NCI-H69 (cell line): ENCODE measurements around the gene LCN6.
A peak's percentile ranks its signal among the peaks of the same experiment; 100 is the strongest.
"Not testable (repeated sequence)": the region's sequence is repeated elsewhere in the genome, so short reads cannot be mapped to it uniquely, and the experiment has no call there.

Experiments
- DNase-seq: peaks from one replicate; lab custom pipeline; 2025; lab: John Stamatoyannopoulos, UW

The LCN6 gene

DNA sequence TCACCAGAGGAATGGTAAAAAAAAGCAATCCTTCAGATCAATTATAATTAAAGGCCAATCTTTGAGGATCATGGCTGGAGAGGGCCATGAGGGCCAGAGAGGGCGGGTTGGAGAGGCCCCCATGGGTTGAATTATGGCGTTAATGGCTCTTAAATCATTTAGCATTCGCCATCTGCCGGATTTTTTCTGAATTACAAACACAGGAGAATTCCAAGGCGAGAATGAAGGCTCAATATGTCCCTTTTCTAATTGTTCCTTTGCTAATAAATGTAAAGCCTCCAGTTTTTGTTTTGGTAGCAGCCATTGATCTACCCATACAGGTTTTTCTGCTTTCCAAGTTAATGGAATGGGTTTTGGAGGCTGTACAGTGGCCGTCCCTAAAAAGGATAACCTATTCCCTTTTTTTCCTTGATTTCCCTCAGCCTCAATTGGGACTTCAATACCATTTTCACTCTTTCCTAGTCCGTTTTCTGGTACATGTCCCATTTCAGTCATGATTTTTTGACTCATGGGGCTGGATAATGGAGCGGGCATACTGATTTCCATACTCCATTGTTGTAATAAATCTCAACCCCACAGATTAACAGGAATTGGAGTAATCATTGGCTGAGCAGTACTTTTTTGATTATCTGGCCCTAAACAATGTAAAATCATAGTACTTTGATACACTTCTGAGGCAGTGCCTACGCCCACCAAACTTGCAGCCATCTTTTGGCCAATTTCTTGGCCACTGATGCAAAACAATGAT, 36.1 kb upstream of the LCN6 start:
- DNase-seq = peak; percentile 79

DNA sequence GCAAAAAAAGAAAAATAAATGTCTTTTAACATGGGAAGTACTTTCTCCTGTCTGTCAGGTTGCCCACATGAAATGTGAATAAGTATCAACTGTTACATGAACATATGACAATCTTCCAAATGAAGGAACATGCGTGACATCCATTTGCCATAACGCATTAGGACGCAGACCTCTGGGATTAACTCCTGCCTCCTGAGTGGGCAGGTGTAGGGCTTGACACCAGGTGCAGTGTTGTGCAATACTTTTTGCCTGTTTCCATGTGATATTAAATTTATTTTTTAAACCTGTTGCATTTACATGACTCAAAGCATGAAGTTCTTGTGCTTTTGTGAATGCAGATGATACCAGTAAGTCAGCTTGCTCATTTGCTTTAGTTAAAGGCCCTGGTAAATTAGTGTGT, 34.1 kb upstream of the LCN6 start:
- no peak for DNase-seq

DNA sequence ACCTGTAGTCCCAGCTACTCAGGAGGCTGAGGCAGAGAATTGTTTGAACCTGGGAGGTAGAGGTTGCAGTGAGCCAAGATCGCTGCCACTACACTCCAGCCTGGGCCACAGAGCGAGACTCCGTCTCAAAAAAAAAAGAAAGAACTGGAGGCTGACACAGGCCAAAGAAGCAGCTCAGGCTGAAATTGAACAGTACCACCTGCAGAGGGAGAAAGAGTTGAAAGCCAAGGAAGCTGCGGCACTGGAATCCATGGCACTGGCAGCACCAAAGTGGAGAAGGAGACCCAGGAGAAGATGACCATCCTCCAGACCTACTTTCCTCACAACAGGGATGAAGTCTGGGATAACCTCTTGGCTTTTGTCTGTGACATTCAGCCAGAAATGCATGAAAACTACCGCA, 31.5 kb upstream of the LCN6 start:
- no peak for DNase-seq

DNA sequence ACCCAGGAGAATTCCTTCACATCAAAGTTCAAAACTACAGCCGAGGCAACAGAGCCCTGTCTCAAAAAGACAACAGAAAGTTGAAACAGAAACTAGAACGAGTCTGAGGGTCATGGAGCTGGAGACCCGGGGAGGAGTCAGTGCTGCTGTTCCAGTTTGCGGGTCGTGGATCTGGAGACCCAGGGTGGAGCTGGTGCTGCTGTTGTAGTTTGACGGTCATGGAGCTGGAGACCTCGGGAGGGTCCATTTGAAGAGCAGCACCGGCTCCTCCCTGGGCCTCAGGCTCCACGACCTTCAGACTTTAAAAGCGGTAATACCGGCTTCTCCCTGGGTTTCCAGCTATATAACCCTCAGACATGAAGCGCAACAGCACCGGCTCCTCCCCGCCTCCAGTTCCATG, 29.0 kb upstream of the LCN6 start:
- DNase-seq = no peak

DNA sequence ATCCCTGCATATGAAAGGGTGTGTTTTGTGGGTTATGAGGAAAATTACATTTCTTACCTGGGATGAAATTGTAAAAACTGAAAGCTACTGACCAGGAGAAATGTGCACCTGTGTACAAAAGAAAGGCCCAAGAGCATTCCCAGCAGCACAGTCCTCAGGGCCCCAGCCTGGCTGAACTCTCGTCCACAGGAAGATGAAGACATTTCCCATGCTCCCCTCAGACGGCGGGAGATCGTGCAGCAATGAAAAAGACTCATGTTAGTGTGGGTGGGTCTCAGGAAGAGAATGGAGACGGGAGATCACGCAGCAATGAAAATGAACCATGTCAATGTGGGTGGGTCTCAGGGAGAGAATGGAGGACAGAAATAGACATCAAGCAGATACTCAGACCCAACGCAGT, 28.6 kb upstream of the LCN6 start:
- no peak for DNase-seq

DNA sequence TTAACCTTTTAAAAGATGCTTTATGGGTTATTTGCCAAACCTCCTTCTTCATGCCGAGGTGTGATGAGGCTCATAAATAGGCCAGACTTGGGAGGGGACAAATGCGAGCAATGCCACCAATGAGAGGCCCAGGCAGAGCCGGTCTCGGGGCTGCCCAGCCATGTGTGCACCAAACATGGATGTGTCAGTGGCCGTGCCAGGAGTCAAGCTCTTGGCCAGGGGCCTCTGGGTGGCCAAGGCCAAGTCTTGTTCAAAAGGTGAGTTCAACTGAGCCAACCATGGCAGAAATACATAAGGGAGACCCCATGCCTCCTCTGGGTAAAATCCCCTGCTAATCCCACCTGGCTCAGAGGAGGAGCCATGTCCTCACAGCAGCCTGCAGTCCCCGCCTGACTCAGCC, 26.9 kb upstream of the LCN6 start:
- DNase-seq = no peak

DNA sequence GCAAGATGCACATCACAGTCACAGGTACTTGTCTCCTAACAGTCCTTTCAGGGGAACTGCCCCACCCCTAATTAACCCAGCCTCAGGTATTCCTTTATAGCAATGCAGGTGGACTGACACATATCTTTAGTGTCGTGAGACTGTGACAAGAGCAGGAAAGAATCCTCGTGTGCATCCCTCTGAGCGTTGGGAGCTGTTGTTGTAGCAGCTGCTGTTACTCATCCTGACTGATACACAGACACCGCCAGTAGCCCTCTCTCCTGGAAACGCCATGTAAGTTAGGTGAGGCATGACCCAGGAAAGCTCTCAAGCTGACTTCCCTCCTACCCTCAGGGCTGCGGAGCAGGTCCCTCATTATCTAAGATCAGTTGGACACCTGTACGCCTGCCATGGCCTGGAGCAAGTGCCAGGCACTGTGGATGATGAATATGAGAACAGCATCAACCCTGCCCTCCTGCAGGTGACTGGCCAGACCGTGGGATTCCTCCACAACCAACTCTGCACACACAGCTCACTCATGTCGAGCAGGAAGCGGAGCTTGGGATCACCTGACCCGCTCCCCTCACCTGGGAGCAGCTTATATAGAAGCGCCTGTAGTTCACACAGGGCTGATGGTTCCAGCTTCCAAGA, 26.2 kb upstream of the LCN6 start:
- no peak for DNase-seq

DNA sequence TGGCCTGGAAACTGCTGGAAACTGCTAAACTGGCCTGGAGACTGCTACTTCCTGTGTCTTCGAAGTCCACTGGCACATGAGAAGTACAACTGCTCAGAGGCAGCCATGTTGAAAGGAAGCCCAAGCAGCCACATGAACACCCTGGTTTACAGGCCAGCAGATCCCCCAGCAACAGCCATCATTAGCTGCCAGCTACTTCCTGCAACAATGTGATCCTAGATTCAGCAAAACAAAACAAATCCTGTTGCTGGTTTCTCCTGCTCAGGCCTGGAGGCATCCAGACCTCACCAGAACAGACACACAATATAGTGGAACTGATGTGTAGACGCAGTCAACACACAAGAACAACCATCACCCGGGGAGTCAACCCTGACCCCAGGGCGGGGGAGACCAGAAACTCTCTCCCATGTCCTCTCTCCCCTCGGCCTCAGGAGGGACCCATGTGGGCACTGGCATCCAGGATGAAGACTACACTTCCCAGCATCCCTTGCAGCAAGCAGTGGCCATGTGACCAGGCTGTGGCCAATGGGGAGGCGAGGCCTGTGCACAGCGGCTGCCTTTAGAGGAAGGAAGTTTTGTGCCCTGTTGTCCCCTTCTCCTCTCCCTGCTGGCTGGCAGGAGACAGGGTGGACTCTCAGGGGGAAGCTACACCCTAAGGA, 25.2 kb upstream of the LCN6 start:
- no peak for DNase-seq

DNA sequence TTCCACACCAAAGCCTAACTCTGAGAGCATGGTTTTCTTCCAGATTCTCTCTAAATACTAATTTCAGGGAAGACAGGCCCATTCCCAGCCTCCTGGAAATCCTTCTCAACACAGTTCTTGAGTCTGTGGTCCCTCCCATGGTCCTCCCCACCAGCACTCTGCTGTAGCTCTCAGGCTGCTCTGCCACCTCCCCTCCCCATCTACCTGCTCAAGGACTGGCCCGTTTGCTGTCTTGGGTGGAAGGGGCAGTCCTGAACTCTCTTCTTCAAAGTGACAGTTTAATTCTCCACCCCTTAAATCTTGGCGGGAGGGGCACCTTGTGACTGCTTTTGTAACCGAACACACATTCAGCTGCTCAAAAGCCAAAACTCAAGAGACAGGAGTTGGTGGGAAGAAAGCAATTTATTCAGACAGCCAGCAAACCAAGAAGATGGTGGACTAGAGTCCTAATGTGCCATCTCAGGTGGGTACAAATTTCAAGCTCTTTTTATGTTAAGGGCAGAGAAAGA, 23.6 kb upstream of the LCN6 start:
- DNase-seq = no peak

DNA sequence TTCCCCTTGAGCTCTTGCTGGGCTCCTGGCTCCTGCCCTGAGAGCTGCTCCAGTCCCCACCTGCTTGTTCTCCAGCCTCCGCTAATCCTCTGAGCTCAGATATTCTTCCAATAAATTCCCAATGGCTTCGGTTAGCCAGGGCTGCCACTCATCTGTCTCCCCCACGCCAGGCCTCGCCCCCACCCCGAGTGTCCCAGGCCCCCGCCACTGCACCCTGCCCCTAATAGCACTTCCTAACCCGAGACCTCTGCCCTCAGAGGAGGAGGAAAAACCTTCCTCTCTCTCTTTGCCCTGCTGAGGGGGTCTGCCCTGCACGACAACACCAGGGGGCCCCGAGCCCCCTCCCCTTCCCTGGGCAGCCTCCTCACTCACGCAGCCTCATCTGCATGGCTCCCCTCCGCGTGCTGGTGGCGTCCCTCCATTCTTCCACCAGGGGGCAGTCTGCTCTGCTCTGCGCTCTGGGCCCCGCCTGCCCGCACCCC, 21.4 kb upstream of the LCN6 start:
- peak; percentile 50 for DNase-seq

DNA sequence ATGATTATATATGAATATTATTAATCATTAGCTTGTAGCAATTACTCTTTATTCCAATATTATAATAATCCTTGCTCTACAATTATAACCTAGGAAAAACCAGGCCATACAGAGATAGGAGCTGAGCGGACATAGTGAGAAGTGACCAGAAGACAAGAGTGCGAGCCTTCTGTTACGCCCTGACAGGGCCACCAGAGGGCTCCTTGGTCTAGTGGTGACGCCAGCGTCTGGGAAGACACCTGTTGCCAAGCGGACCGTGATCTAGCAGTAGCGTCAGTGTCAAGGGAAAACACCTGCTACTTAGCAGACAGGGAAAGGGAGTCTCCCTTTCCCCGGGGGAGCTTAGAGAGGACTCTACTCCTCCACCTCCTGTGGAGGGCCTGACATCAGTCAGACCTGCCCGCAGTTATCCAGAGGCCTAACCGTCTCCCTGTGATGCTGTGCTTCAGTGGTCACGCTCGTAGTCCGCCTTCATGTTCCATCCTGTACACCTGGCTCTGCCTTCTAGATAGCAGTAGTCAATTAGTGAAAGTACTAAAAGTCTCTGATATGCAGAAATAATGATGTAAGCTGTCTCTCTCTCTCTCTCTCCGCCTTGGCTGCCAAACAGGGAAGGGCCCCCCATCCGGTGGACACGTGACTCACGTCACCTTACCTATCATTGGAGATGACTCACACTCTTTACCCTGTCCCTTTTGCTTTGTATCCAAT, 18.2 kb upstream of the LCN6 start:
- DNase-seq = peak; percentile 83

DNA sequence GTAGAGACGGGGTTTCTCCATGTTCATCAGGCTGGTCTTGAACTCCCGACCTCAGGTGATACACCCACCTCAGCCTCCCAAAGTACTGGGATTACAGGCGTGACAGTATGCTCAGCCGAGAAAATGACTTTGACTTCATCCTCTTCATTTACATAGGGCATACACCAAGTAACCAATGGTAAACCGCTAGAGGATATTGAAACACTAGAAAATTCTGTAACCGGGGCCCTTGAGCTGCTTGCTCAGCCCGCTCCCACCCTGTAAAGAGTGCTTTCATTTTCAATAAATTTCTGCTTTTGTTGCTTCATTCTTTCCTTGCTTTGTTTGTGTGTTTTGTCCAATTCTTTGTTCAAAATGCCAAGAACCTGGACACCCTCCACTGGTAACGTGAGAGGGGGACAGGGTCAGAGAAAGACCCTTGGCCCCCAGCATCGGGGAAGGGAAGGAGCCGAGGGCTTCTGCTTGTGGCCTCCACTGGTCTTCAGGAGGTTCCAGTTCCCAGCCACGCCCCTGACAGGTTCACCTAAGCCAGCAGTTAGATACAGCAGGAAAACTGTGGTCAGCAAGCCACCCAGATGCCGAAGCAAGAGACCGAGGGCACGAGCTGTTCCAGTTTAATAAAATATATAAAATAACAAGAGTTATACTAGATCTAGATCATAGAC, 17.6 kb upstream of the LCN6 start:
- DNase-seq = not testable (repeated sequence)

DNA sequence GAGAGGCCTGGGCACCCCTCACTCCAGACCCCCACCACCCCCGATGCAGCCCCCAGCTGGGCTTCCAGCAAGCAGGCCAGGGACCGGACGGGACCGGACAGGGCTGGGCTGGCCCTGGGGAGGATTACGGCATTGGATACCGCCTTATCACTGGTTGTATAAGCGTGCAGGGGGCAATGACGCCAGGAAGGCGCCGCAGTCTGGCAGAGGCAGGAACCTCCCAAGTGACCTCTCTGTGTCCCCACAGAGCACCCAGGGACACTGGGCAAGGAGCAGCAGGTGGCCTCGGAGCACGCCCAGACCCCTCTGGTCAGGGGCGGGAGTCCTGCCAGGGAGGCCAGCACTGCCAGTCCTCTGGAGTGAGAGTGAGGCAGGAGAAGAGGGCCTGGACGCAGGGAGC, 16.7 kb upstream of the LCN6 start:
- DNase-seq = no peak

DNA sequence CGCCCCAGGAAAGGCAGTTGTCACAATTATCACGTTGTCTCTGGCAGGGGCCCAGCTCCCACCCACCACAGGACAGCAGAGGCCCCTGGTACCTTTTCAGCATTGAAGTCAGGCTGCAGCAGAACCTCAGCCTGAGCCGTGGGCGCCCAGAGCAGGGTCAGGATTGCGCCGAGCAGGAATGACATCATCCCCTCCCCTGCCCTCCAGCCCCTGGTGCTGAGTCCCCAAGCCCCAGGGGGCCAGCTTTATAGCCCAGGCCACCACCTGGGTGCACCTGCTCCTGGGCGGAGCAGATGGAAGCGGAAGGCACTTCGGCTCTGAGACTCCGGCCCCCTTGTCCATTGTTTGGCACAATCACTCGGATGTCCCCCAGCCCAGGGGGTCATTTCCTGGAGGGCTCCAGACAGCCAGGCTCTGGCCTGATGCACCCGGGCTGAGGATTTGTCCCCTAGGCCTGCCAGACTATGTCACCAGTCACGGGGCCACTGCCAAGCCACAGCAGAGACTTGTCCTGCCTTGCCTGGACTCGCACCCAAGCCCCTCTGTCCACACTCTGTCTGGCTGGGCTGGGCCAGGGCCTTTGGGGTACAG, 16.1 kb upstream of the LCN6 start, which contains the start of gene LCN15:
LCN15 (minus strand) TSS at position 218 of the 591 bp plus-strand sequence; CDS start at position 188, 30 bp downstream.
- peak; percentile 95 for DNase-seq

DNA sequence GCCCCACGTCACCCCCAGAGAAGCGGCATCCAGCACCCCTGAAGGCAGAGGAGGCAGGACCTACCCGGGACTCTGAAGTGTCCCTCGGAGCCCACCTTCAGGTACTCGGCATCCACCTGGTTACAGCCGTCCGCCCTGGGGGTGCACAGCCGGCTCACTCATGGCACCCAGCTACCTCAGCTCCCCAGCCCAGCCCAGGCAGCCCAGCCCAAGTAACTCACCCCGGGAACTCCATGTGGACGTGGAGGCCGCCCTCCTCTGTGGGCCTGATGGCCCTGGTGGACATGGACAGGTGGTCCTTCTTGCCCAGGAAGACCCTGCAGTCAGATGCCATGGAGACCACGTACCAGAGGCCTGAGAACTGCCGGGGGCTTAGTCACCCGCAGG, 15.3 kb upstream of the LCN6 start:
- DNase-seq = no peak

DNA sequence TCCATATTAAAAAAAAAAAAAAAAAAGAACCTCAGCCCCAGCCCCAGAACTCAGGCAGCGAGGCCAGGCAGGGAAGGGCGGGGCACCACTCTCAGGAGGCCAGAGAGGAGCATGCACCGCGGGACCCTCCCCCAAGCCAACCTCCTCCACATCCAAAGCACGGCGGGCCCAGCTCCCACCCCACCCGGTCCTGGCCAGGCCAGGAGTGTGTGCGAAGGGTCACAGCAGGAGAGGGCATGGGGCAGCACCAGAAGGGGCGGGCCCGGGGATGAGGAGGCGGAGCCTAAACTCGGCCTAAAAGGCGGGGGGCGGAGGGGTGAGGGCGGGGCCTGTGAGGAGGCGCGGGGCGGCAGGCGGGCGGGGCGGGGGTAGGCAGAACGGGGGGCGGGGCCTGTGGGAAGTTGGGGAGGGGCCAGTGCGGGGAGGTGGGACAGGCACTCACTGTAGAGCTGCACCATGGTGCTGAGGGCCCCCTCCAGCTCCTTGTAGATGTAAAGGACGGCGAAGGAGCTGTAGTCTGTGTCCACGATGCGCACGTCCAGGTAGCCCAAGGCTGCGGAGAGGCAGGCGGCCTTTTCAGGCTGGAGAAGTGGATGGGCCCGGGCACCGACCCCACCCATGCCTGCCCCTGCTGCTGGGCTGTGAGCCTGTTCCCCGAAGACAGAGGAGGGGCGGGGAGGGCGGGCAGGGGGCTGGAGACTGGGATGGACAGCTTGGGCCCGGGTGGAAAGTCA, 14.8 kb upstream of the LCN6 start:
- DNase-seq = peak; percentile 86

DNA sequence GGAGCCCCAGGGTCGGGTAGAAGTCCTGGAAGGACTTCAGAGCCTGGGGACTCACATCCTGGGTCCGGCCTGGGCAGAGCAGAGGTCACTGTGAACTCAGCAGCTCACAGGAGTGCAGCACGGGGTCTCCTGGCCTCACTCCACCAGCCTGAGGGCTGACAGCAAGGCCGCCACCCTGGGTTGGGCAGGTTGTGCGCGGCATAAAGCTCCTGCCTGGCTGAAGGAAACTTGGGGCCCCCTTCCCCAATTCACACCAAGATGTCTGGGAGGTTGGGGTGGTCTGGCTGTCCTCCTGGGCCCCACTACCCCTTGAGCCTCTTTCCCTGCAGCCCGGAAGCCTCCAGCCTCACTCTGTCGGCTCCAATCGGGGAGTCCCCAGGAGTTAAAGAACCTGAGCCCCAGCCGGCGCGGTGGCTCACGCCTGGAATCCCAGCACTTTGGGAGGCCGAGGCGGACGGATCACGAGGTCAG, 13.9 kb upstream of the LCN6 start:
- DNase-seq = no peak

DNA sequence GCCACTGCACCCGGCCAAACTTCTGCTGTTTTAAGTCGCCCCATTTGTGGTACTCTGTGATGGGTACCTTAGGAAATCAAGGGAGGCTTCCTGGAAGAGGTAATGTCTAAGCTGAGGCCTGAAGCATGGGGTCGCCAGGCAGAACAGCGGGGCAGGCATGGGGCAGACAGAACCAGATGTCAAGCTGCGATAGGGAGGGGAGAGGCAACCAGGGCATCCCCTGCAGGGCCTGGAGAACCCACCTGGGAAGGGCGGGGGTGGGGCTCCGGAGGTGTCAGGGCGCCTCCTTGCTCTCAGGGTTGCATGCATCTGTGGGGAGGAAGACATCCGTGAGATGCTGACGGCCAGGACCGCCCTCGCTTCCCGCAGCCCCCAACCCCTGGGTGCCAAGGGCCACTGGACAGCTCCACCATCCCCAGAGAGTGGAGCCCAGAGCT, 13.2 kb upstream of the LCN6 start:
- no peak for DNase-seq

DNA sequence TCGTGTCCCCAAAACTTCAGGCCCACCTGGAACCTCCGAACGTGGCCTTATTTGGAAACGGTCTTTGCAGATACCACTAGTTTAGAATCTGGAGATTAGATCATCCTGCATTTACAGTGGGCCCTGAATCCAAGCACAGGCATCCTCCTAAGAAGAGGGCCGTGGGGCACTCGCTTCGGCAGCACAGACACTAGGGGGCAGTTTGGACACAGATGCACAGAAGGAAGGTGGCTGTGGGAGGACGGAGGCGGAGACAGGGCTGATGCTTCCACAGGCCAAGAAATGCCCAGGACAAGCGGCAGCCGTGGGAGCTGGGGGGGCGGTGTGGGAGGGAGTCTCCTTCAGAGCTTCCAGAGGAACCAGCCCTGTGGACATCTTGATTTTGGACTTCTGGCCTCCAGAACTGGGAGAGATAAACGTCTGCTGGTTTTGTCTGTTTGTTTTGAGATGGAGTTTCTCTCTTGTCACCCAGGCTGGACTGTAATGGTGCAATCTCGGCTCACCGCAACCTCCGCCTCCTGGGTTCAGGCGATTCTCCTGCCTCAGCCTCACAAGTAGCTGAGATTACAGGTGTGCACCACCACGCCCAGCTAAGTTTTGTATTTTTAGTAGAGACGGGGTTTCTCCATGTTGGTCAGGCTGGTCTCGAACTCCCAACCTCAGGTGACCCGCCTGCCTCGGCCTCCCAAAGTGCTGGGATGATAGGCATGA, 12.7 kb upstream of the LCN6 start:
- DNase-seq = peak; percentile 75

DNA sequence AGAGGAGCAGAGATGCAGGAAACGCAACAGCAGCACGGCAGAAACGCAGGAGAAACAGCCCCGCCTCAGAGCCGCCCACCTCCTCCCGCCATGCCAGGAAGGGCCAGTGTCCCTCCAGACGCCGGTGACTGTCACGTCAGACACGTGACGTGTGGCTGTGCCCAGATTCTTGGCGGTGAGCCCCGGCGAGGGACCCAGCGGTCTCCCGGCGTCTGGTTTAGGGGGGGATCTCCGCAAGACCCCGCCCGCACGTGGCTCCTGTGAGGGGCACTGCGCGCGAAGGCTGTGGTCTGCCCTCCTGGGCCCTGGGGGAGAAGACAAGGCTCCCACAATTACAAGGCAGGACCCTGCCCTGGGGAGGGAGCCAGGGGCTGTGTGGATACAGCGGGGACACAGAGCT, 12.1 kb upstream of the LCN6 start:
- no peak for DNase-seq
